Left lung (tissue), 10 donors: Measurements from ENCODE around the gene DMXL2. TPM values are rescaled to one million over a fixed set of nuclear protein-coding genes. Genes with fewer than 3 reads are reported as not detected.

ENCODE experiments used
- ATAC-seq: fragments of 200-7000 bp; cut with Tn5 transposase; one replicate; pipeline ENCODE4 v1.9.1; 2020; ENCODE audit warnings: moderate library complexity
- DNase-seq, 4 donors: peaks; one replicate each; pipeline ENCODE4 v3.0.0-alpha.2; 2013 to 2020
- H3K27ac ChIP-seq, 2 donors: fragments of 200-600 bp; sonication (generic) in 1 of 2; one replicate each; pipeline versions ENCODE4 v1.5.0 to v1.8.0; 2020 to 2021
- H3K27me3 ChIP-seq, 2 donors: fragments of 200-600 bp; sonication (generic) in 1 of 2; one replicate each; pipeline versions ENCODE4 v1.5.0 to v1.8.0; 2020 to 2021
- H3K36me3 ChIP-seq, 2 donors: fragments of 200-600 bp; sonication (generic) in 1 of 2; one replicate each; pipeline versions ENCODE4 v1.5.0 to v1.8.0; 2020 to 2021
- H3K4me1 ChIP-seq, 2 donors: fragments of 200-600 bp; one replicate each; pipeline ENCODE4 v1.8.0; 2021
- H3K4me3 ChIP-seq, 2 donors: fragments of 200-600 bp; sonication (generic) in 1 of 2; one replicate each; pipeline versions ENCODE4 v1.5.0 to v1.8.0; 2020 to 2021; ENCODE audit warnings: mild to moderate bottlenecking in 1 of 2
- H3K9me3 ChIP-seq, 2 donors: fragments of 200-600 bp; sonication (generic) in 1 of 2; one replicate each; pipeline versions ENCODE4 v1.5.0 to v1.8.0; 2020 to 2021
- CTCF ChIP-seq, 2 donors: fragments of 200-600 bp; sonication (generic) in 1 of 2; IDR thresholded peaks; one replicate each; pipeline versions ENCODE4 v1.5.0 to v1.8.0; 2021; ENCODE audit warnings: antibody characterized with exemption in 2 of 2
- intact Hi-C, 2 donors: fragments of 100-400 bp; cut with DNase I; formaldehyde crosslinking; loops; one replicate each; pipeline versions ENCODE4 v1.11.2 to v1.14.2; 2022
- polyA plus RNA-seq, 6 donors: library from polyadenylated mRNA; unstranded; fragments of 120-200 nt; gene quantifications; one replicate each; pipeline ENCODE4 v1.2.1, GENCODE V29; 2013; ENCODE audit not compliant: insufficient read length in 6 of 6
- total RNA-seq, 2 donors: library from RNA; stranded (reverse); fragmentation: NEBNext Ultra II Directional; extraction: Animal tissue kit (Norgen Biotek cat#: 25700); gene quantifications; one replicate each; pipeline ENCODE4 v1.2.1, GENCODE V29; 2021
- donor health status: DM: no; HTN: yes; CAD: no.
- donor health status: DM: no; HTN: no; CAD: no.

The DMXL2 gene
- total and polyA plus RNA-seq, 8 donors: 38.7 to 96.5 (median 79.2) TPM

GRCh38 chr15:51414256-51414860, 208.2 kb downstream of the DMXL2 start:
- TF ChIP-seq CTCF (IDR thresholded peaks at IDR 0.05): no peak
- no peak overlapping the region for H3K27ac ChIP-seq
- H3K4me3 ChIP-seq: no peak overlapping the region
- intact Hi-C loops: no loop called here
- H3K27me3 ChIP-seq: no peaks in the 10 kb centered on the region
- DNase-seq: no peak
- peak; percentile 73 for ATAC-seq
- no peaks in the 10 kb centered on the region for H3K9me3 ChIP-seq
- no peaks in the 10 kb centered on the region for H3K36me3 ChIP-seq
- no peaks in the 10 kb centered on the region for H3K4me1 ChIP-seq

DNA sequence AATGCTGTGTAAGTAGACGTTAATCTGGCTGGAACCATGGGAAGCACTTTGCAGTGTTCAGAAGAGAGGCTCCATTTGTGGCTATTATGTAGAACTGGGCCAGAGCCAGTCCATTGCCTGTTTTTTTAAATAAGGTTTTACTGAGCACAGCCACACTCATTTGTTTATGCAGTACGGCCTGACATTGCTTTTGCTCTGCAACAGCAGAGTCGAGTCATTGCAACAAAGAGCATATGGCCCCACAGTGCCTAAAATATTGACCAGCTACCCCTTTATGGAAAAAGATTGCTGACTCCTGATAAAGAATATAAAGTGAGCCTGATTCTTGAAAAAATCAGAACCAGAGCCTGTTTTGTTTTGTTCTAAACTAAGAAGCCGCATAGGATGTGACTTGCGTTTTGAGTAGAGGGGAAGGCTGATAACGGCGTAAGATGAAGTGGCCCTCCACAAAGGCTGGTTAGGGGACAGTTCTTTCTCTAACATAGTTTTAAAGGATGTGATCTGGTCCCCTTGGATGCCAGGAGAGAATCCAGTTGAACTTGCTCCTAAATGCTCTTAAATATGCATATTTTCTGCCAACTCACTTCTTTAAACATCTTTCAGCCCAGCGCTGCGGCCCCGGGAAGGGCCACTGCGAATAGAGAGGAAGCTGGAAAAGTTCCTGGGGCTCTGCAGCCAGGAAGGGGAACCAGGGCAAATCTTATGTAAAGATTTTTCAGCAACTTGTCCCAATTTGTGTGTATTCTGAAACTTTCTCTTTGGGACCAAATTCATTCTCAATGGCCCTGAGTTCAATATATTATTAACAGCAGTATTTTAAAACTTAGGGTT, 216.7 kb downstream of the DMXL2 start:
- ATAC-seq (no peak), DNase-seq (no peak)
- Histone ChIP-seq H3K4me1 (no peaks in the 10 kb centered on the region), H3K27ac (no peak overlapping the region), H3K9me3 (no peaks in the 10 kb centered on the region), H3K27me3 (no peaks in the 10 kb centered on the region), H3K4me3 (no peak overlapping the region), H3K36me3 (no peaks in the 10 kb centered on the region)
- intact Hi-C loops: no loop called here
- no peak for TF ChIP-seq CTCF (IDR thresholded peaks at IDR 0.05)

DNA sequence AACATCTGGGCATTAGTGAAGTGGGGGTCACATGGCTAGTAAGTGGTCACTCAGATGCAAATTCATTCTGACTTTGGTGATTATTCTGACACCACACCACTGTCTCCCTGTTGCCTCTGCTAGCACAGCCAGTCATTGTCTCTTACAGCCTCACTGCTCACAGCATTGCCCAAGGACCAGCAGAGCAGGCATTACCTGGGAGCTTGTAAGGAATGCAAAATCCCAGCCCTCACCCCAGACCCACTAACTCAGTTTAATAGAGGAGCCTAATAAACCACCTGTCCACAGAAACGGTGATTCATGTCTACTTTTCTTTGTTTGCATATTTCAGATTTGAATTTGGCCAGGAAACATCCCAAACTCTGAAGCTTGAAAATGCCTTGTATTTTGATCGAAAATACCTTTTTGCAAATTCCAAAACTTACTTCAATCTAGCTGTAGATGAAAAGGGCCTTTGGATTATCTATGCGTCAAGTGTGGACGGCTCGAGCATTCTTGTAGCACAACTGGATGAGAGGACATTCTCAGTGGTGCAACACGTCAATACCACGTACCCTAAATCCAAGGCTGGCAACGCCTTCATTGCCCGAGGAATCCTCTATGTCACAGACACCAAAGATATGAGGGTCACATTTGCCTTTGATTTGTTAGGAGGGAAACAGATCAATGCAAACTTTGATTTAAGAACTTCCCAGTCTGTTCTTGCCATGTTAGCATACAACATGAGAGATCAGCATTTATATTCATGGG, 218.4 kb downstream of the DMXL2 start:
- no peak for DNase-seq
- intact Hi-C loops: no loop called here
- Histone ChIP-seq H3K4me1 (no peaks in the 10 kb centered on the region), H3K4me3 (no peak overlapping the region), H3K27me3 (no peaks in the 10 kb centered on the region), H3K9me3 (no peaks in the 10 kb centered on the region), H3K27ac (no peak overlapping the region), H3K36me3 (no peaks in the 10 kb centered on the region)
- ATAC-seq: no peak
- TF ChIP-seq CTCF (IDR thresholded peaks at IDR 0.05): no peak

DNA sequence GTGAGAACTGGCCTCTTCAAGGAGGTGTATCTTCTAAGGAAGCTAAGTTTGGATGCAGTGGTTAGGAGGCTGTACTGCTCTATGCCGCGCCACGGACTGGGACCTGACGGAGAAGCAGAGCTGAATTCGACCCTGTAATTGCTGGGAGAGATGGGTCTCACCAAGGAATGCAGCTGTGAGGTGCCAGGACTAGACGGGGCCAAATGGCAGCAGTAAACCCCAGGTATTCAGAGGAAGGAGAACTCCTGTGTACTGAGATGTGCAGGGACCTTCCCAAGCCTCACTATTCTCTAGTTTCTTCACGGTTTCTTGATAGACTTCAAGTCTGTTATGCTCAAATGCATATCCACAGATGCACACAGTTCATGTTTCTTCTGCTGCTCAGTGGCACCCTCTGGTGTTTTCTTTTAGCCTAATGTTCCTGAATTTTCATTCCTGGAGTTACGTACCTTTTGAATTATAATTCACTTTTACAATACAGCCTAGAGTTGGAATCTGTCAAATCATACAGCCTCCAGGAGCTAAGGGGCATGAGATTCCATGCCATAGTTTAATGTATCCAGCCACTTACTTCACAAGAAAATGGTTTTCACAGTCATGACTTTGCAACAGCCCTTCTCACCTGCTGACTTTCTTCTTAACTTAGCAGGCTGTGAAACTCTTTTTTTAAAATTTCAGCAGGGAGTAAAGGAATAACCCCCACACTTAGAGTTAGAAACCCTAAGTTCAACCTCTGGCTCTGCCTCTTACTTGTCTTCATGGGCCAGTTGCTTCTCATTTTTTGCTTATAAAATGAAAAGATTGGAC, 219.3 kb downstream of the DMXL2 start:
- Histone ChIP-seq H3K27ac (no peak overlapping the region), H3K36me3 (no peaks in the 10 kb centered on the region), H3K4me1 (no peaks in the 10 kb centered on the region), H3K27me3 (no peaks in the 10 kb centered on the region), H3K4me3 (no peak overlapping the region), H3K9me3 (no peaks in the 10 kb centered on the region)
- DNase-seq (peak in 1 of 4 donors; percentile 20), ATAC-seq (peak; percentile 27)
- intact Hi-C loops: no loop called here
- TF ChIP-seq CTCF (IDR thresholded peaks at IDR 0.05): peak; percentile 10 to 24
